WTC11 (cell line): ENCODE results near the gene ADGRD2.

Experiments used
- MYBL2 ChIP-seq: sonication (generic); formaldehyde crosslinking; IDR thresholded peaks from 2 replicates; pipeline ENCODE4 v1.8.1; 2023; ENCODE audit warnings: mild to moderate bottlenecking, moderate library complexity, missing genetic modification reagents
- TF ChIP-seq, protein P1 (sequence below): sonication (generic); formaldehyde crosslinking; conservative IDR thresholded peaks from 2 replicates; pipeline ENCODE4 v1.8.1; 2022; ENCODE audit warnings: mild to moderate bottlenecking, missing genetic modification reagents
- TF ChIP-seq, protein P2 (sequence below): fragments of 200-600 bp; IDR thresholded peaks from 2 replicates; pipeline ENCODE4 v1.8.0; 2022; ENCODE audit warnings: antibody characterized with exemption
- TF ChIP-seq, protein P3 (sequence below): sonication (generic); formaldehyde crosslinking; IDR thresholded peaks from 2 replicates; pipeline ENCODE4 v1.8.1; 2023; ENCODE audit warnings: mild to moderate bottlenecking, missing genetic modification reagents, moderate library complexity
- TF ChIP-seq, protein P4 (sequence below): sonication (generic); formaldehyde crosslinking; IDR thresholded peaks from 2 replicates; pipeline ENCODE4 v1.8.0; 2022; ENCODE audit warnings: mild to moderate bottlenecking, missing genetic modification reagents

DNA sequence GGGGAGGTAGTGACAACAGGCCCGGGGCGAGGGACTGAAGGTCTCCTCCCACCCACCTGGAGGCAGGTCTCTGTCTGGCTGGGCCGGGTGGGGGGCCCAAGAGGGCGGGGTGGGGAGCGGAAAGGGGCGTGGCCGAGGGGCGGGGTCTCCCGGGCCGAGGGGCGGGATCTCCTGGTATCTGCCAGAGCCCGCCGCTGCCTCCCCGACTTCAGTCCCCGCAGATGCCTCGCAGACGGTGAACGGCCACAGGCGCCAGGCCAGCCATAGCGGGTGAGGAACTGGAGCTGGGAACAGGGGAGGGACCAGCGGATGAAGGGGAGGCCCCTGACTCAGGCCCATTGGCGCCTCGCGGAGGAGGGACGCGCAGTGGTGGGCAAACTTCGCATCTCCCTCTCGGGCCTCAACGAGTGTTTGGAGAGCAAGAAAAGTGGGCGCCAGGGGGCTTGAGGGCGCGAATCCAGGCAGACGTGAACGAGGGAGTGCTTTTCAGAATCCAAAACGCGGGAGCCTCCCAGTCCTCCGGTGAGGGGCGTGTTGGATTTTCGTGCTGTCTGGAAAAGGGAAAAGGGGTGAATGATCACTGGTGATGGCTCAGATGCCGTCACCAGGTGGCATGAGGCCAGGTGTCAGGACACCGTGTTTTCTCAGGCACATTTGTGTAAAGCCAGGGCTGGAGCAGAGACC is at the start of gene ADGRD2:
- TF ChIP-seq, protein P1, sequence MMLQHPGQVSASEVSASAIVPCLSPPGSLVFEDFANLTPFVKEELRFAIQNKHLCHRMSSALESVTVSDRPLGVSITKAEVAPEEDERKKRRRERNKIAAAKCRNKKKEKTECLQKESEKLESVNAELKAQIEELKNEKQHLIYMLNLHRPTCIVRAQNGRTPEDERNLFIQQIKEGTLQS, result no peak
- no peak for TF ChIP-seq MYBL2 (CRISPR knock-in tag)
- TF ChIP-seq, protein P2, sequence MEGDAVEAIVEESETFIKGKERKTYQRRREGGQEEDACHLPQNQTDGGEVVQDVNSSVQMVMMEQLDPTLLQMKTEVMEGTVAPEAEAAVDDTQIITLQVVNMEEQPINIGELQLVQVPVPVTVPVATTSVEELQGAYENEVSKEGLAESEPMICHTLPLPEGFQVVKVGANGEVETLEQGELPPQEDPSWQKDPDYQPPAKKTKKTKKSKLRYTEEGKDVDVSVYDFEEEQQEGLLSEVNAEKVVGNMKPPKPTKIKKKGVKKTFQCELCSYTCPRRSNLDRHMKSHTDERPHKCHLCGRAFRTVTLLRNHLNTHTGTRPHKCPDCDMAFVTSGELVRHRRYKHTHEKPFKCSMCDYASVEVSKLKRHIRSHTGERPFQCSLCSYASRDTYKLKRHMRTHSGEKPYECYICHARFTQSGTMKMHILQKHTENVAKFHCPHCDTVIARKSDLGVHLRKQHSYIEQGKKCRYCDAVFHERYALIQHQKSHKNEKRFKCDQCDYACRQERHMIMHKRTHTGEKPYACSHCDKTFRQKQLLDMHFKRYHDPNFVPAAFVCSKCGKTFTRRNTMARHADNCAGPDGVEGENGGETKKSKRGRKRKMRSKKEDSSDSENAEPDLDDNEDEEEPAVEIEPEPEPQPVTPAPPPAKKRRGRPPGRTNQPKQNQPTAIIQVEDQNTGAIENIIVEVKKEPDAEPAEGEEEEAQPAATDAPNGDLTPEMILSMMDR, result no peak
- TF ChIP-seq, protein P3, sequence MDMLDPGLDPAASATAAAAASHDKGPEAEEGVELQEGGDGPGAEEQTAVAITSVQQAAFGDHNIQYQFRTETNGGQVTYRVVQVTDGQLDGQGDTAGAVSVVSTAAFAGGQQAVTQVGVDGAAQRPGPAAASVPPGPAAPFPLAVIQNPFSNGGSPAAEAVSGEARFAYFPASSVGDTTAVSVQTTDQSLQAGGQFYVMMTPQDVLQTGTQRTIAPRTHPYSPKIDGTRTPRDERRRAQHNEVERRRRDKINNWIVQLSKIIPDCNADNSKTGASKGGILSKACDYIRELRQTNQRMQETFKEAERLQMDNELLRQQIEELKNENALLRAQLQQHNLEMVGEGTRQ, result no peak
- TF ChIP-seq, protein P4, sequence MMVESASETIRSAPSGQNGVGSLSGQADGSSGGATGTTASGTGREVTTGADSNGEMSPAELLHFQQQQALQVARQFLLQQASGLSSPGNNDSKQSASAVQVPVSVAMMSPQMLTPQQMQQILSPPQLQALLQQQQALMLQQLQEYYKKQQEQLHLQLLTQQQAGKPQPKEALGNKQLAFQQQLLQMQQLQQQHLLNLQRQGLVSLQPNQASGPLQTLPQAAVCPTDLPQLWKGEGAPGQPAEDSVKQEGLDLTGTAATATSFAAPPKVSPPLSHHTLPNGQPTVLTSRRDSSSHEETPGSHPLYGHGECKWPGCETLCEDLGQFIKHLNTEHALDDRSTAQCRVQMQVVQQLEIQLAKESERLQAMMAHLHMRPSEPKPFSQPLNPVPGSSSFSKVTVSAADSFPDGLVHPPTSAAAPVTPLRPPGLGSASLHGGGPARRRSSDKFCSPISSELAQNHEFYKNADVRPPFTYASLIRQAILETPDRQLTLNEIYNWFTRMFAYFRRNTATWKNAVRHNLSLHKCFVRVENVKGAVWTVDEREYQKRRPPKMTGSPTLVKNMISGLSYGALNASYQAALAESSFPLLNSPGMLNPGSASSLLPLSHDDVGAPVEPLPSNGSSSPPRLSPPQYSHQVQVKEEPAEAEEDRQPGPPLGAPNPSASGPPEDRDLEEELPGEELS, result no peak
